HepG2 (cell line): ENCODE results near the gene PEPD. TPM values are rescaled to one million over a fixed set of nuclear protein-coding genes. Genes with fewer than 3 reads are reported as not detected.
A peak's percentile ranks its signal among the peaks of the same experiment; 100 is the strongest.

Source experiments
- ATF5 ChIP-seq: sonication (generic); formaldehyde crosslinking; IDR thresholded peaks from 2 replicates; pipeline ENCODE4 v1.4.0; 2020; ENCODE audit warnings: mild to moderate bottlenecking, low read depth, missing genetic modification reagents
- ATF7-NPFF ChIP-seq: sonication (generic); formaldehyde crosslinking; IDR thresholded peaks from 2 replicates; pipeline ENCODE4 v1.8.1; 2023; ENCODE audit warnings: mild to moderate bottlenecking, low read depth, missing genetic modification reagents, moderate library complexity
- ATM ChIP-seq: fragments of 450-650 bp; IDR thresholded peaks from 2 replicates; pipeline ENCODE4 v1.7.1; 2017; ENCODE audit warnings: mild to moderate bottlenecking, borderline replicate concordance
- CCAR2 ChIP-seq: fragments of 200-400 bp; formaldehyde crosslinking; optimal IDR thresholded peaks from 2 replicates; pipeline ENCODE3; 2018; ENCODE audit warnings: low read depth, mild to moderate bottlenecking, low read length, moderate library complexity
- DR1 ChIP-seq: sonication (generic); formaldehyde crosslinking; IDR thresholded peaks from 2 replicates; pipeline ENCODE4 v1.8.0; 2021; ENCODE audit warnings: mild to moderate bottlenecking, missing genetic modification reagents, inconsistent platforms
- FOSL2 ChIP-seq: sonication (generic); formaldehyde crosslinking; IDR thresholded peaks from 2 replicates; pipeline ENCODE4 v1.4.0; 2020; ENCODE audit warnings: missing genetic modification reagents
- GPBP1L1 ChIP-seq: sonication (generic); formaldehyde crosslinking; IDR thresholded peaks from 2 replicates; pipeline ENCODE4 v1.5.0; 2020; ENCODE audit warnings: mild to moderate bottlenecking, missing genetic modification reagents
- HMG20B ChIP-seq: conservative IDR thresholded peaks from 2 replicates; pipeline ENCODE4 v1.6.1; 2016; ENCODE audit warnings: missing genetic modification reagents, missing compliant biosample characterization
- KDM5A ChIP-seq: fragments of 200-600 bp; sonication (generic); IDR thresholded peaks from 2 replicates; pipeline ENCODE4 v1.7.0; 2018; ENCODE audit warnings: antibody characterized with exemption, mild to moderate bottlenecking, low read length, borderline replicate concordance
- MAZ ChIP-seq, 2 experiments: sonication (generic) in 1 of 2; formaldehyde crosslinking in 1 of 2; IDR thresholded peaks; 2 replicates each; pipeline versions ENCODE4 v1.5.0 to v1.6.1; 2012 to 2020; ENCODE audit warnings: low read depth in 2 of 2, mild to moderate bottlenecking in 2 of 2, borderline replicate concordance in 1 of 2, improper control_type of control experiment in 1 of 2, low read length in 1 of 2, missing genetic modification reagents in 1 of 2, moderate library complexity in 1 of 2
- MTF2 ChIP-seq: sonication (generic); formaldehyde crosslinking; IDR thresholded peaks from 2 replicates; pipeline ENCODE4 v1.5.0; 2020; ENCODE audit warnings: missing genetic modification reagents, borderline replicate concordance
- RFX3 ChIP-seq: IDR thresholded peaks from 2 replicates; pipeline ENCODE4 v1.6.1; 2016; ENCODE audit warnings: missing biosample characterization, missing genetic modification reagents
- XRCC5 ChIP-seq: fragments of 200-400 bp; formaldehyde crosslinking; optimal IDR thresholded peaks from 2 replicates; pipeline ENCODE3; 2017; ENCODE audit warnings: mild to moderate bottlenecking, low read length
- ZFP62 ChIP-seq: sonication (generic); formaldehyde crosslinking; IDR thresholded peaks from 2 replicates; pipeline ENCODE4 v1.4.0; 2020; ENCODE audit warnings: missing genetic modification reagents
- ZFP90 ChIP-seq: sonication (generic); formaldehyde crosslinking; IDR thresholded peaks from 2 replicates; pipeline ENCODE4 v1.8.0; 2022; ENCODE audit warnings: missing genetic modification reagents, mild to moderate bottlenecking, inconsistent platforms, borderline replicate concordance
- ZKSCAN8 ChIP-seq: IDR thresholded peaks from 2 replicates; pipeline ENCODE4 v1.6.1; 2016; ENCODE audit warnings: borderline replicate concordance, missing genetic modification reagents, missing compliant biosample characterization
- ZMAT3 ChIP-seq: sonication (generic); formaldehyde crosslinking; conservative IDR thresholded peaks from 2 replicates; pipeline ENCODE4 v1.7.0; 2021; ENCODE audit warnings: missing genetic modification reagents
- ZNF562 ChIP-seq: sonication (generic); formaldehyde crosslinking; IDR thresholded peaks from 2 replicates; pipeline ENCODE4 v1.8.0; 2022; ENCODE audit warnings: missing genetic modification reagents, borderline replicate concordance
- ZNF564 ChIP-seq: sonication (generic); formaldehyde crosslinking; IDR thresholded peaks from 2 replicates; pipeline ENCODE4 v1.8.1; 2023; ENCODE audit warnings: mild to moderate bottlenecking, missing genetic modification reagents
- ZNF605 ChIP-seq: sonication (generic); formaldehyde crosslinking; IDR thresholded peaks from 2 replicates; pipeline ENCODE4 v1.8.0; 2022; ENCODE audit warnings: mild to moderate bottlenecking, missing genetic modification reagents
- ZNF879 ChIP-seq: sonication (generic); formaldehyde crosslinking; IDR thresholded peaks from 2 replicates; pipeline ENCODE4 v1.8.1; 2023; ENCODE audit warnings: missing genetic modification reagents
- ZSCAN21 ChIP-seq: sonication (generic); formaldehyde crosslinking; IDR thresholded peaks from 2 replicates; pipeline ENCODE4 v1.8.0; 2022; ENCODE audit warnings: mild to moderate bottlenecking, missing genetic modification reagents, moderate library complexity, borderline replicate concordance
- ZSCAN29 ChIP-seq: sonication (generic); formaldehyde crosslinking; conservative IDR thresholded peaks from 2 replicates; pipeline ENCODE4 v1.4.0; 2020; ENCODE audit warnings: mild to moderate bottlenecking, missing genetic modification reagents
- polyA plus RNA-seq, 8 experiments: library from polyadenylated mRNA; depleted of rRNA in 3 of 8; stranded (reverse) in 7 of 8; unstranded in 1 of 8; fragments of >200 nt; fragmentation: Illumina TruSeq in 4 of 8; extraction: Trizol in 4 of 8; gene quantifications; 2 replicates each; pipeline versions ENCODE4 v1.2.1 to v1.2.3, GENCODE V29; 2011 to 2016; ENCODE audit warnings: low read depth in 4 of 8, missing spikeins in 1 of 8, mixed read lengths in 1 of 8; ENCODE audit not compliant: insufficient read depth in 1 of 8
- total RNA-seq, 5 experiments: library from RNA; depleted of rRNA; stranded (reverse); fragments of >200 nt; fragmentation: Illumina TruSeq; extraction: Trizol; gene quantifications; 2 replicates each; pipeline ENCODE4 v1.2.3, GENCODE V29; 2016; ENCODE audit warnings: low read depth in 1 of 5
- TF ChIP-seq, protein P1 (sequence below): sonication (generic); formaldehyde crosslinking; conservative IDR thresholded peaks from 2 replicates; pipeline ENCODE4 v1.4.0; 2020; ENCODE audit warnings: missing genetic modification reagents
- TF ChIP-seq, protein P2 (sequence below): sonication (generic); formaldehyde crosslinking; IDR thresholded peaks from 2 replicates; pipeline ENCODE4 v1.4.0; 2020; ENCODE audit warnings: missing genetic modification reagents

Gene PEPD
- total and polyA plus RNA-seq, 2 of the 13 experiments (the other 11 are each of a cell fraction or from before 2014, with no cell fraction given): 60.7 to 75.1 TPM

DNA sequence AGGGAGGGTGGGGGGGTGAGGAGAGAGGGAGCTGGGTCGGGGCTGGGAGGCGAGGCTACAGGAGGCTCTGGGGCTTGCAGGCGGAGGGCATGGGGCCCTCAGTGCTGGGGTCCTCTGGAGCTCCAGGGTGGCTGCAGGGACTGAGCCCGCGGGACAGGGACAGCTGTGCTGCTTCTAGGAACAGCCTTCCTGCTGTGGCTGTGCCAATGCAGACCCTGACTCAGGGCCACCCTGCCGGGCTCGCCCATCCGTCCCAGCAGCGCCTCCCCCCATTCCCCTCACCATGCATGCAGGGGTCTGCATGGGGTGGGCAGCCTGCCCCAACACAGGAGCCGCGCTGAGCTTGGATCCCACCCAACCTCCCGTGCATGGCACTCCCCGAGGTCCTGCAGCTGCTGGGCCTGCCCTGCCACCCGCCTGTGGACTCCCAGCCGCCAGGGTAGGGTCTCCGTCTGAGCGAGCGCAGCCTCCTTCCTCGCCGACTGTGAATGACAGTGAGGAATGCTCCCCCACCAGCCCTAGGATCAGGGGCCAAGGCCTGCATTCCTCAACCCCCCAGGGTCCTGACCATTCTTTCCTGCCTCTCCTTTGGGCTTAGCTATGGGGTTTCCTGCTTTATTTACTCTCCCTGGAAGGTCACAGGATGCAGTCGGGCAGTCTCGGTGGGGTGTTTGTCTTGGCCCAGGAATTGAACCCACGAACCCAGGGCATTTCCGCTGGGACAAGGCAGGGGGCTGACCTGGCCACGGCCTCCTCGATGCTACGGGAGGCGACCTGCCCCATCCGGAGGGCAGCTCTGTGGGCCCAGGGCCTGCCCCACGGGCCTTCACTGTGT is 124.7 kb downstream of the PEPD start (continued):
- no peak for TF ChIP-seq MAZ (IDR thresholded peaks at IDR 0.05; ENCODE audit: borderline replicate concordance, low read depth, low read length)
- TF ChIP-seq MAZ (CRISPR knock-in tag; IDR thresholded peaks at IDR 0.05; ENCODE audit: low read depth): peak; percentile 75
- no peak for TF ChIP-seq KDM5A
- peak; percentile 91 for TF ChIP-seq ZNF605 (CRISPR knock-in tag)
- no peak; the same call in 1 of the 2 replicates for TF ChIP-seq ZSCAN21 (CRISPR knock-in tag)
- 0 out of 2 replicates have a peak, but pooled peaks have one; percentile 72 for TF ChIP-seq ZNF564 (CRISPR knock-in tag)
- TF ChIP-seq, protein P1, sequence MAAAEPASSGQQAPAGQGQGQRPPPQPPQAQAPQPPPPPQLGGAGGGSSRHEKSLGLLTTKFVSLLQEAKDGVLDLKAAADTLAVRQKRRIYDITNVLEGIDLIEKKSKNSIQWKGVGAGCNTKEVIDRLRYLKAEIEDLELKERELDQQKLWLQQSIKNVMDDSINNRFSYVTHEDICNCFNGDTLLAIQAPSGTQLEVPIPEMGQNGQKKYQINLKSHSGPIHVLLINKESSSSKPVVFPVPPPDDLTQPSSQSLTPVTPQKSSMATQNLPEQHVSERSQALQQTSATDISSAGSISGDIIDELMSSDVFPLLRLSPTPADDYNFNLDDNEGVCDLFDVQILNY: no peak
- 0 out of 2 replicates have a peak, but pooled peaks have one; percentile 20 for TF ChIP-seq DR1
- peak; percentile 87 for TF ChIP-seq ATF7-NPFF
- no peak for TF ChIP-seq ATF5
- TF ChIP-seq XRCC5: peak; percentile 37
- peak; percentile 67; the same call in 1 of the 2 replicates for TF ChIP-seq ZKSCAN8
- TF ChIP-seq ATM: no peak
- no peak for TF ChIP-seq ZFP62 (CRISPR knock-in tag)
- TF ChIP-seq FOSL2 (CRISPR knock-in tag): peak; percentile 65
- TF ChIP-seq HMG20B: peak; percentile 87
- TF ChIP-seq ZNF879: no peak
- TF ChIP-seq MTF2: no peak
- no peak for TF ChIP-seq RFX3 (CRISPR knock-in tag)
- TF ChIP-seq ZFP90 (CRISPR knock-in tag): no peak
- TF ChIP-seq ZMAT3 (CRISPR knock-in tag): peak; percentile 92
- peak; percentile 88; the same call in 1 of the 2 replicates for TF ChIP-seq ZSCAN29 (CRISPR knock-in tag)
- no peak for TF ChIP-seq CCAR2
- TF ChIP-seq ZNF562 (CRISPR knock-in tag): no peak
- TF ChIP-seq, protein P2, sequence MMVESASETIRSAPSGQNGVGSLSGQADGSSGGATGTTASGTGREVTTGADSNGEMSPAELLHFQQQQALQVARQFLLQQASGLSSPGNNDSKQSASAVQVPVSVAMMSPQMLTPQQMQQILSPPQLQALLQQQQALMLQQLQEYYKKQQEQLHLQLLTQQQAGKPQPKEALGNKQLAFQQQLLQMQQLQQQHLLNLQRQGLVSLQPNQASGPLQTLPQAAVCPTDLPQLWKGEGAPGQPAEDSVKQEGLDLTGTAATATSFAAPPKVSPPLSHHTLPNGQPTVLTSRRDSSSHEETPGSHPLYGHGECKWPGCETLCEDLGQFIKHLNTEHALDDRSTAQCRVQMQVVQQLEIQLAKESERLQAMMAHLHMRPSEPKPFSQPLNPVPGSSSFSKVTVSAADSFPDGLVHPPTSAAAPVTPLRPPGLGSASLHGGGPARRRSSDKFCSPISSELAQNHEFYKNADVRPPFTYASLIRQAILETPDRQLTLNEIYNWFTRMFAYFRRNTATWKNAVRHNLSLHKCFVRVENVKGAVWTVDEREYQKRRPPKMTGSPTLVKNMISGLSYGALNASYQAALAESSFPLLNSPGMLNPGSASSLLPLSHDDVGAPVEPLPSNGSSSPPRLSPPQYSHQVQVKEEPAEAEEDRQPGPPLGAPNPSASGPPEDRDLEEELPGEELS (CRISPR knock-in tag): peak; percentile 97
- TF ChIP-seq GPBP1L1 (CRISPR knock-in tag): no peak
